ENCODE results near the gene METTL6.
"Not testable (repeated sequence)": the region's sequence is repeated elsewhere in the genome, so short reads cannot be mapped to it uniquely, and the experiment has no call there.

Gene METTL6

GRCh38 chr3:15451216-15452113 is 24.1 kb upstream of the METTL6 start:
- in situ Hi-C loops (cut with MboI; ENCODE audit: low sequenced_read_pairs) = no loop called here

GRCh38 chr3:15450438-15451215 is 23.3 kb upstream of the METTL6 start:
- in situ Hi-C loops (cut with MboI; ENCODE audit: low sequenced_read_pairs) = no loop called here

- in situ Hi-C loops (cut with MboI; ENCODE audit: low sequenced_read_pairs) = no loop called here
Observed at GRCh38 chr3:15449489-15450224, 22.3 kb upstream of the METTL6 start.

- in situ Hi-C loops (cut with MboI; ENCODE audit: low sequenced_read_pairs) = no loop called here
Observed at GRCh38 chr3:15443826-15444524, 16.6 kb upstream of the METTL6 start.

GRCh38 chr3:15440891-15441290 is 13.5 kb upstream of the METTL6 start:
- in situ Hi-C loops (cut with MboI; ENCODE audit: low sequenced_read_pairs) = no loop called here

- in situ Hi-C loops (cut with MboI; ENCODE audit: low sequenced_read_pairs) = no loop called here
Observed at GRCh38 chr3:15439476-15439875, 12.1 kb upstream of the METTL6 start.

GRCh38 chr3:15438983-15439382 is 11.6 kb upstream of the METTL6 start:
- in situ Hi-C loops (cut with MboI; ENCODE audit: low sequenced_read_pairs) = no loop called here

GRCh38 chr3:15436246-15436645 is 8.9 kb upstream of the METTL6 start:
- in situ Hi-C loops (cut with MboI; ENCODE audit: low sequenced_read_pairs) = no loop called here

- in situ Hi-C loops (cut with MboI; ENCODE audit: low sequenced_read_pairs) = no loop called here
Observed at GRCh38 chr3:15434756-15435155, 7.4 kb upstream of the METTL6 start.

- in situ Hi-C loops (cut with MboI; ENCODE audit: low sequenced_read_pairs) = no loop called here
Observed at GRCh38 chr3:15433531-15433930, 6.2 kb upstream of the METTL6 start.

GRCh38 chr3:15431256-15431837 is 4.0 kb upstream of the METTL6 start:
- in situ Hi-C loops (cut with MboI; ENCODE audit: low sequenced_read_pairs) = no loop called here

GRCh38 chr3:15430624-15431023 is 3.3 kb upstream of the METTL6 start:
- in situ Hi-C loops (cut with MboI; ENCODE audit: low sequenced_read_pairs) = no loop called here

GRCh38 chr3:15429080-15429479 is 1.7 kb upstream of the METTL6 start:
- in situ Hi-C loops (cut with MboI; ENCODE audit: low sequenced_read_pairs) = no loop called here

GRCh38 chr3:15428539-15428938 is 1.2 kb upstream of the METTL6 start:
- in situ Hi-C loops (cut with MboI; ENCODE audit: low sequenced_read_pairs) = no loop called here

- in situ Hi-C loops (cut with MboI; ENCODE audit: low sequenced_read_pairs) = no loop called here
Observed at GRCh38 chr3:15427981-15428380, 637 bp upstream of the METTL6 start.

GRCh38 chr3:15426579-15427118 is 695 bp downstream of the METTL6 start:
- in situ Hi-C loops (cut with MboI; ENCODE audit: low sequenced_read_pairs) = no loop called here

- in situ Hi-C loops (cut with MboI; ENCODE audit: low sequenced_read_pairs) = no loop called here
Observed at GRCh38 chr3:15420871-15421270, 6.5 kb downstream of the METTL6 start.

- in situ Hi-C loops (cut with MboI; ENCODE audit: low sequenced_read_pairs) = not testable (repeated sequence)
Observed at GRCh38 chr3:15410966-15411365, 16.4 kb downstream of the METTL6 start.

- in situ Hi-C loops (cut with MboI; ENCODE audit: low sequenced_read_pairs) = no loop called here
Observed at GRCh38 chr3:15409774-15410173, 17.6 kb downstream of the METTL6 start.

GRCh38 chr3:15409239-15409638 is 18.1 kb downstream of the METTL6 start:
- in situ Hi-C loops (cut with MboI; ENCODE audit: low sequenced_read_pairs) = no loop called here

Measured in hTERT RPE-1 (cell line).